Measurements from ENCODE around the gene NFYC.

DNA sequence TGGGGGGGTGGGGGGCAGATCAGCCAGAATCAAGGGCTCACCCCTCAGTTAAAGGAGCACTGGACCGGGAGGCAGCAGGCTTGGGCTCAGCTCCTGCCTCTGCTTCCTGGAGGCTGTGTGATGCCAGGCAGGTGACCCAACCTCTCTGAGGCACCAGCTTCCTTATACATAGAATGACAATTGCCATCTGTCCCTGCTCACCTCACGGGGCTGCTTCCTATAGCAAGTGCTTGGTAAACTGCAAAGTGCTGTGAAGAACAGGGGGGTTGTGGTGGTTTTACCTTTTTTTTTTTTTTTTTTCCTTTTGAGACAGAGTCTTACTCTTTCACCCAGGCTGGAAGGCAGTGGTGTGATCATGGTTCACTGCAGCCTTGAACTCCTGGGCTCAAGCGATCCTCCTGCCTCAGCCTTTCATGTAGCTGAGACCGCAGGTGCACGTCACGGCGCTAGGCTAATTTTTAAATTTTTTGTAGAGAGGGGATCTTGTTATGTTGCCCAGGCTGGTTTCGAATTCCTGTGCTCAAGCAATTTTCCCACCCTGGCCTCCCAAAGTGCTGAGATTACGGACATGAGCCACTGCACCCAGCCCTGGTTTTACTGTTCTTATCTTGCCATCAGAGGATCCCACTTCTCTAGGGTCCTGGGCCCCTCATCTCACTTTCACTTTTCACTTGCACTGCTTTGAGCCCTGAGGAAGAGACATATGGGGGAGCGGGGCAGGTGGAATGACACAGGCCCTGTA, 103.6 kb downstream of the NFYC start:
- TF ChIP-seq, protein P1, sequence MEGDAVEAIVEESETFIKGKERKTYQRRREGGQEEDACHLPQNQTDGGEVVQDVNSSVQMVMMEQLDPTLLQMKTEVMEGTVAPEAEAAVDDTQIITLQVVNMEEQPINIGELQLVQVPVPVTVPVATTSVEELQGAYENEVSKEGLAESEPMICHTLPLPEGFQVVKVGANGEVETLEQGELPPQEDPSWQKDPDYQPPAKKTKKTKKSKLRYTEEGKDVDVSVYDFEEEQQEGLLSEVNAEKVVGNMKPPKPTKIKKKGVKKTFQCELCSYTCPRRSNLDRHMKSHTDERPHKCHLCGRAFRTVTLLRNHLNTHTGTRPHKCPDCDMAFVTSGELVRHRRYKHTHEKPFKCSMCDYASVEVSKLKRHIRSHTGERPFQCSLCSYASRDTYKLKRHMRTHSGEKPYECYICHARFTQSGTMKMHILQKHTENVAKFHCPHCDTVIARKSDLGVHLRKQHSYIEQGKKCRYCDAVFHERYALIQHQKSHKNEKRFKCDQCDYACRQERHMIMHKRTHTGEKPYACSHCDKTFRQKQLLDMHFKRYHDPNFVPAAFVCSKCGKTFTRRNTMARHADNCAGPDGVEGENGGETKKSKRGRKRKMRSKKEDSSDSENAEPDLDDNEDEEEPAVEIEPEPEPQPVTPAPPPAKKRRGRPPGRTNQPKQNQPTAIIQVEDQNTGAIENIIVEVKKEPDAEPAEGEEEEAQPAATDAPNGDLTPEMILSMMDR (IDR thresholded peaks at IDR 0.05; ENCODE audit: borderline replicate concordance, extremely low read depth, low read length, poor library complexity, severe bottlenecking) = no peak
- TF ChIP-seq EZH2 (IDR thresholded peaks at IDR 0.05; ENCODE audit: borderline replicate concordance, low read depth, low read length, severe bottlenecking) = no peak

Measured in DND-41 (cell line).